Activated CD8-positive, alpha-beta memory T cell treated with anti-CD3 and anti-CD28 coated beads, Interleukin-2, amount 50 U/mL, for 48 hours (primary cell): ENCODE measurements around the gene FBXO42.
"Not testable (repeated sequence)": the region's sequence is repeated elsewhere in the genome, so short reads cannot be mapped to it uniquely, and the experiment has no call there.

ENCODE experiments used
- DNase-seq: peaks from one replicate; pipeline ENCODE4 v3.0.0-alpha.2; 2020

FBXO42 gene

DNA sequence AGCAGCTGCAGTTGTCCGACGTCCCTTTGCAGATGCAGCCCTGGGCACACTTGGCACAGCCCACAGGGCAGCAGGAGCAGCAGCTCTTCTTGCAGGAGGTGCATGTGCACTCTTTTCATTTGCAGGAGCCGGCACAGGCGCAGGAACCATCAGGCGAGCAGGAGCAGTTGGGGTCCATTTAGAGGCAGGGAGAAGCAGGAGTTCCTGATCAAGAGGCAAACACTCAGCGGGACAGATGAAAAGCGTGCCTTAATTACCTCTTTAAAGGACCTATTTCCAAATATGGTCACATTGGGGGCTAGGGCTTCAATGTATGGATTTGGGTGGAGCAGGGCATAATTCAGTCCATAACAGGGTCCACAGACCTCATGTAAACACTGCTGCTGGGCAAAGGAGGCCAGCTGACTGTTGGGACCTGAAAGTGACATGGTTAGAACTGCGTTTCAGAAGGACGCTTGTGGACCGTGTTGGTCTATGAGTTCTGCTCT, 111.0 kb downstream of the FBXO42 start:
- no peak for DNase-seq

DNA sequence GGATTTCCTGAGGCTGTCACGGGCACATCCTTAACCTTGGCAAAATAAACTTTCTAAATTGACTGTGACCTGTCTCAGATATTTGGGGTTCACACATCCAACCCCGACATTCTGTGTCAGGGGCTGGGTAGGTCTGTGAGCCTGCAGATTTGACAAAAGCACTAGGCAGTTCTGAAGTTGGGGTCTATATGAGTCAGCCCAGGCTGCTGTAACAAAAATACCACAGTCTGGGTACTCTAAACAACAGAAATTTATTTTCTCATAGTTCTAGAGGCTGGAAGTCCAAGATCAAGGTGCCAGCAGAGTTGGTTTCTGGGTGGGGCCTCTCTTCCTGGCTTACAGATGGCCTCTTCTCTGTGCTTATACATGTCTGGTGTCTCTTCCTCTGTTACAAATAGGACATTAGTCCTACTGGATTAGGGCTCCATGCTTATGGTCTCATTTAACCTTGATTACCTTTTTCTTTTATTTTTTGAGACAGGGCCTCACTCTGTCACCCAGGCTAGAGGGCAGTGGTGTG, 112.2 kb downstream of the FBXO42 start:
- no peak for DNase-seq

DNA sequence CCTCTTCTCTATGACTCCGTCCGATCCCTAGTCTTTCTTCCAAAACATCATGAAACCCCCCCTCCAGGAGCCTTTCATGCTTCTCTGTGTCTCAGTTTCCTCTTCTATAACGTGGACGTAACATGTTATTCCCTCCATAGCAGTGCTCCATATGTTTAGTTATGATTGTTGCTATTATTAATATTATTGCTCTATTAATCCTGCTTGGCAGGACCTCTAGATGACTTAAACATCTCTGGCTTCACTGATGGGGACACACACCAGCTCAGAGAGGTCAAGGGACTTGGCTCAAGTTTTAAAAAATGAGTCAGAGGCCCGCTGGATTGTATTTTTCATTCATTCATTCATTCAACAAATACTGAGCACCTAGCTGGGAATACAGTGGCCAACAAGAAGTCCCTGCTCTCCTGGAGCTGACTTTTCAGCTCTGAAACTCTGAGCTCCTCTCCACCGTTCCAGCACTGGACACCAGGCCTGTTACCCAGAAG, 114.9 kb downstream of the FBXO42 start:
- DNase-seq = no peak

- DNase-seq = peak; percentile 99
These were observed 115.6 kb downstream of the FBXO42 start, which contains the start of gene CPLANE2 for GRCh38 chr1:16236511-16237342. Gene CPLANE2 (minus strand): TSS chr1:16237183. CDS start chr1:16236742, 441 bp downstream.

GRCh38 chr1:16235944-16236510, 116.3 kb downstream of the FBXO42 start:
- DNase-seq = no peak

- no peak for DNase-seq
These were observed 116.9 kb downstream of the FBXO42 start for GRCh38 chr1:16235347-16235746.

GRCh38 chr1:16233431-16233830, 118.8 kb downstream of the FBXO42 start:
- DNase-seq = no peak

GRCh38 chr1:16232316-16232710, 120.0 kb downstream of the FBXO42 start:
- no peak for DNase-seq

DNA sequence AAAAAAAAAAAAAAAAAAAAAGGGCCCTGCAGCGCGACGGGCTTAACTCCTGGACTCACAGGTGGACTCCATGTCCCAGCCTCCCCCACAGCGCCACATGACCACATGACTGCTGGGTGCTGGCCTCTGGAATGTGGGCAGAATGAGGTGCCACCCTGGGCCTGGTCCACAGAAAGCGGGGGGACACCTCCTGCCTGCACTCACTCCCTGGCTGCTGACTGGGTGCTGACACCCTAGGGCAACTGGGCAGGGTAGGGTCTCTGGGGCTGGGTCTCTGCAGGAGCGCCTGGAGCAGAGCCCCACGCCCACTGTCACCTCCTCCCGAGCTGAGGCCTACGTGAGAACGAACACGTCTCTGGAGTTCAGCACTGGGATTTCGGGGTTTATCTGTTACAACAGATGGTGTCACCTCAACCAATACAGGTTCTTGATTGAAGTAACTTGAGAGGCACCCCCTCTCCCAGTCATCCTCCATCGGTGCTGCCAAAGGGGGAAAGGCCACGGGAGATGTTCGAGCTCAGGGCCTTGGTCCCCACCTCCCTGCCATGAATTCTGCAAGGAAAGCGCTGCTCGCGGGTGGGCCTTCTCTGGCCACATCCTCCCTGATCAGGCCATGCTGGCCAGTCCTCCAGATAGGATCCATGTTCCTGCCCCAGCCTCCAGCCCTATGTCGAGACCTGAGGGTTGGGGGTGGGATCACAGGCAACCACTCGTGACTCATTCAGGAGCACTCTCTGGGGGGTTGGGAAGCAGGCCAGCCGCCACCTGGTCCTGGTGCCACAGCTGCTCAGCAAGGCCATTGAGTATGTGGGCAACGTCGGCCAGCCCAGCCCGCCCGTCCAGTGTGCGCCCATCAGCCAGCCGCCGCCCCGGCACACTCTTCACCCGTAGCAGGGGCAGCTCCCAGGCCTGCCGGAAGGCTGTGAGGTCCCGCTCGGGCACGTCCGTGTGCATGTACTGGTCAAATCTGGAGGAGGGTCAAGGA, 120.7 kb downstream of the FBXO42 start:
- no peak for DNase-seq

DNA sequence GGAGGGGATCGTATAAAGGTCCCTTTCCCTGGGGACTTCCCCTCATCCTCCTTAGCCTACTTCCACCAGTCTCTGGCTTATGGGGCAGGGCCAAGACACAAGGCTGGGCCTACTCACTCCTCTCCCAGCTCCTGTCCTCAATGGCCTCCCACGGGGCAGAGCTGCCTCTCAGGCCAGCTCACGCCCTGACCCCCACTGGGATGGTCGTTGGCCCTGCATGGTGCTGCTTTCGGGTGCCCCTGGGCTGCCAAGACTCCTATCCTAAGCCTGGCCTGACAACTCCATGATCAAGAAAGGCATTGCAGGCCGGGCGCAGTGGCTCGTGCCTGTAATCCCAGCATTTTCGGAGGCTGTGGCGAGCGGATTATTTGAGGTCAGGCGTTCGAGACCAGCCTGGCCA, 121.5 kb downstream of the FBXO42 start:
- DNase-seq = no peak

DNA sequence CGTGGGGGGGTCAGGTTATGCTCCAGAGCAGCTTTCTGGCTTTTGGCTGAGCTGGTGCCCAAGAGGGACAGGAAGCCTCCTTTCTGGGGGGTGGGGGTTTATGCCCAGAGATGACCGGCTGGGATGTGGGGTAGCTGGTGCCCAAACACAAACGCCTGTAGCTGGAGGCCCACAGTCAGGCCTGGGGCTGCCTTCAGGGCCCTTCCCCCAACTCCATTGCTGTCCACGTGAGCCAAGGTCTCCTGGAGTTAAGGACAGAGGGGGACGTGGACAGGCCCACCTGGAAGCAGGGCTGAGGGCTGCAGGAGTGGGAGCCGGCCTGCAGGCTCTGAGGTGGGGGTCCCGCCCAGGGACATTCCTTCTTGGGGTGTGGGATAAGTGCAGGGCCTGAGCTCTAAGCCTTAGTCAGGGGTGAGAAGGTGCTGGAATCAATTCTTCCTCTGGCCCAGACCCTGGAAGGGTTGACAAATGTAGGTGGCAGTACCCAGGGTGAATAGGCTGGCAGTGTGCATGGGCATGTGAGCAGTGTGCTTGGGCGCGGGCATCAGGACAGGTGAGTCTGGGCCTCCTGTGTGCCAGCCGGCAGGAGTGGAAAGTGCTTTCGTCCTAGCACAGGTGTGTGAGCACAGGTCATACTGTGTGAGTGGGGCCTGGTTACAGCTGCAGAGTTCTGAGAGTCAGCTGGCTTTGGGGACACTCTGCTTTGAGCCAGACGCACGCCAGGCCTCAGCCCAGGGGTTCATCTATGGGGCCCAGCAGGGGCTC, 122.1 kb downstream of the FBXO42 start:
- no peak for DNase-seq

DNA sequence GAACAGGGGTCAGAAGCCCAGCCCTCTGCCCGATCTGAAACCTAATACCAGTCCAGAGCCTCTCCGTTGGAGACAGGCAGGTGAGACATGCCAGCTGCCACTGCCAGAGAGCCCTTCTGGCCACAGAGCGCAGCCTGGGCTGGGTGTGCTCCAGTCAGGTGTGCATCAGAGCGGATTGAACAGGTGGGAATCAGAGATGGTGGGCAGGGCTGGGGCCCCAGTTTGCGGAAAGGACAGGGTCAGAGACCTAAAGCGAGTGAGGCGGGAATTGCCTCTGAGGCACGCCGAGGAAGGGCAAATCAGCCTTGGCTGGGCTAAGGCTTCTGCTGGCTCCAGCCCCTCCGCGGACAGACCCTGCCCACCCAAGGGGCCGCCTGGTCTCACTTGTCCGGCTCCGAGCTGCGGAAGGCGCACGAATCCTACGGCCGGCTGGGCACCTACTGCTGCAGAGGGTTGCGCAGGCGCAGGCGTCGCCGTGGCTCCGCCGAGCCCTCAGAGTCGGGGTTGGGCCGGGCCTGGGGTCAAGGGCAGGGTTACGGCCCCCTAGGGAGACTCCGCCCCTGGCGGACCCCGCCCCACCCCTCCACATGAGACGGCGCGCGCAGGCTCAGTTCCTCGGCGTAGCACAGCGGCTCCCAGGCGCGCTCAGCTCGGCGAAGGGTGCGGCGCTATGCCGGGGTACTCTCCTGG, 125.6 kb downstream of the FBXO42 start:
- no peak for DNase-seq

- DNase-seq = no peak
These were observed 126.2 kb downstream of the FBXO42 start for GRCh38 chr1:16226129-16226489.

DNA sequence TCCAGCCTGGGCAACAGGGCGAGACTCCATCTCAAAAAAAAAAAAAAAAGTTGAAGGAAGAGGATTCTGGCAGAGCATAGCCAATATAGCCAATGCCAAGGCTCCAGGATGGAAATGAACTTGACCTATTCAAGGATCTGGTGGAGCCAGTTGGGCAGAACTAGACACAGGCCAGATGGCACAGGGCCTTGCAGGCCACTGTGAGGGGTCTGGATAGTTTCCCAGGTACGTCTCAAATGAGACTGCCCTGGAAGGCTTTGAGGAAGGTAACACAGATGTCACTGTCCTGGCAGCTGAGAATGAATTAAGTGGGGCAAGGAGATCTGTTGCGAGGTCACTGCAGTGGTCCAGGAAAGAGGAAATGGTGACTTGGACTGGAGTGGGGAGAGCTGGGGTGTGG, 127.8 kb downstream of the FBXO42 start:
- no peak for DNase-seq

- DNase-seq = not testable (repeated sequence)
These were observed 129.6 kb downstream of the FBXO42 start for GRCh38 chr1:16222716-16223115.

GRCh38 chr1:16221499-16221898, 130.8 kb downstream of the FBXO42 start:
- no peak for DNase-seq

- DNase-seq = no peak
These were observed 132.2 kb downstream of the FBXO42 start for GRCh38 chr1:16219968-16220500.

GRCh38 chr1:16218674-16219071, 133.6 kb downstream of the FBXO42 start:
- no peak for DNase-seq

- DNase-seq = no peak
These were observed 134.1 kb downstream of the FBXO42 start for GRCh38 chr1:16218014-16218673.

GRCh38 chr1:16217061-16217785, 135.1 kb downstream of the FBXO42 start:
- DNase-seq = peak; percentile 96
